Measurements from ENCODE around the gene CACNA1B.
"Not testable (repeated sequence)": the region's sequence is repeated elsewhere in the genome, so short reads cannot be mapped to it uniquely, and the experiment has no call there.

CACNA1B gene

DNA sequence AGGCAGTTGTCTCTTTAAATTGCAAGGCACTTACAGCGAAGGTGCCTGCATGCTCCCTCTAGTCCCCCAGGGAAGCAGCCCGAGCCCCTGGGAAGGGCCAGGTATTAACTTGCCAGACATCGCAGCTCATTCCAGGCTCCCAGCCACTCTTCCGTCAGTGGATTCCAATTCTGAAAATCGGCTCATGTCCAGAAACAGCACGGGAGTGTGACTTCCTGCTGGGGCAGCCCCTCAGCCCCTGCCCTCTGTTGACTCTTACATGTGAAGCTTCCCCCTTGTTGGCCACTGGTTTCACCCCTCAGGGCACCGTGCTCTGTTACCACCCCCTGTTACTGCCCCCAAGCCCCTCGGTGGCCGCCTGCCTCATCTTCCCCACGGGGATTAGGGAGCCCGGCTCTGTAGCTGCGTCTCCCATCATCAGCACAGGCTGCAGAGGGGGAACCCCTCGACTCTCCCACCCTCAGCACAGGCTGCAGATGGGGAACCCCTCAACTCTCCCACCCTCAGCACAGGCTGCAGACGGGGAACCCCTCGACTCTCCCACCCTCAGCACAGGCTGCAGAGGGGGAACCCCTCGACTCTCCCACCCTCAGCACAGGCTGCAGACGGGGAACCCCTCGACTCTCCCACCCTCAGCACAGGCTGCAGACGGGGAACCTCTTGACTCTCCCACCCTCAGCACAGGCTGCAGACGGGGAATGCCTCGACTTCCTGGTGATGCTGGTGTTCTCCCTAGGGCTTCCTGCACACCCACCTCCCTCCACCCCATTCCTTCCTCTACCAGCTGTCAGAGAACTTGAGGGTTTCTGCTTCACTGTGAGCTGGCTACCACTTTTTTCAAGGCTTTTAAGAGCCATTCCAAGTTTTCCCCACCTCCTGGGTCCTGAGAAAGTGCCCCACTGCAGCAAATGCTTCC lies 11.1 kb upstream of the CACNA1B start:
- no peak for DNase-seq (ENCODE audit: low spot score)

DNA sequence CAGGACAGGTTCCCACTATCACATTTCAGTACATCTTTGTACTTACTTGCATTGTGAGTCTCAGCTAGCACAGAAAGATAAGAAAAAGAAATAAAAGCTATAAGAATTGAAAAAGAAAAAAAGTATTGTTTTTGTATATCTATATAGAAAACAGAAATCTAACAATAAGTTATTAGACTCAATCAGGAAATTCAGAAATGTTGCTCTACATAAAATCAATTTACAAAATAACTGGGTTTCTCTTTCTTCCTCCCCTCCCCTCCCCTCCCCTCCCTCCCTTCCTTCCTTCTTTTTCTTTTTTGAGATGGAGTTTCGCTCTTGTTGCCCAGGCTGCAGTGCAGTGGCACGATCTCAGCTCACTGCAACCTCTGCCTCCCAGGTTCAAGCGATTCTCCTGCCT lies 7.2 kb upstream of the CACNA1B start:
- DNase-seq (ENCODE audit: low spot score) = no peak

DNA sequence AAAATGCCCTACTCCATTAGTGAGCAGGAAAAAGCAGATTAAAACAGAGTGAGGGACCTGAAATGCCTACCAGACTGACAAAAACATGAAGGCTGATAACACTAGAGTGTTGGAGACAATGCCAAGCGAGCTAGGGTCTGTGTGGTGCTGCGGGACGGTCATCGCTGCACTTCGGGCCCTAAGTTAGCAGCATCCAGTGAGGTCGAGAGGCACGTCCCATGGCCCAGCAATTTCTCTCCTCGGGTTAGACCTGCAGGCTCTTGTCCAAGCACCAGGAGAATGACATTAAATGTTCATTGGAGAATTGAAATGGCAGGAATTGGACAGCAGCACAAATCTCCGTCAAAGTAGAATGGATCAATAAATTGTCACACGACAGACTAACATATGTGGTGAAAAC lies 5.3 kb upstream of the CACNA1B start:
- no peak for DNase-seq (ENCODE audit: low spot score)

DNA sequence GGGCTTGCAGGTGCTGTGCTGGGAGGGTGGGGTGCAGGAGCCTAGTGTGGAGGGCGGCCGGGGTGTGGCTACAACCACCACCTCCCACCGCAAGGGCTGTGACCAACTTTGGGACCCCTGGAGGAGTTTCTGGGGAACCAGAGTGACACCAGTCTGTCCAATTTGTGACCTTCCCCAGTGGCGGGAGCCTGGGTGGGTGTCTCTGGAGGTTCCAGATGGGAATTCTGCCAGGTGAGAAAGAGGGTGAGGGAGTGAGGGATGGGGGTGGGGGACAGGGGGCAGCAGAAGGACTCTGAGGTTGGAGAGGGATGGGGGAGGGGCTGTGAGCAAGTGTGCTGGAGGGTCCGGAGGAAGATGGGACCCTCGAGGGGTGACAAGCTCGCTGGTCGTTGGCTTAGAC lies 4.2 kb upstream of the CACNA1B start:
- DNase-seq (ENCODE audit: low spot score) = no peak

DNA sequence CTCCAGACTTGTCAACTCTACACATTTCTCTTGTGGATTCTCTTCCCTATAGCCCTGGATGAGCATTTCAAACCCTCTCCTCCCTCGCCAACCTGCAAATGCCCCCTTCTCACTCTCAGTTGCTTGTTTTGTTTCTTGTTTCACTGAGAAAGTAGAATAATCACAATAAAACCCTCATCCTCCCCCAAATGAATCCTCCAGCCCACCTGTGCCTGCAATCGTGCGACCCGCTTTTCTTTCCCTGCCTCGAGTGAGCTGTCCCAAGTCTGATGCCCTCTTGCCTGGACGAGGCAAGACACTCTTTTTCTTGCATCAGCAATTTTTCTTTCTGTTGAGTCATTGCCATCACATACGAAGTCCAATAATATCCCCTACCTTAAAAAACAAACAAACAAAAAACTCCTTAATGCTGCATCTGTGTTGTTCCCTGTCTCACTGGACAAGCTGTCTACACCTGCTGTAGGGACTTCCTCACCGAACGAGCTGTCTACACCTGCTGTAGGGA lies 3.7 kb upstream of the CACNA1B start:
- DNase-seq (ENCODE audit: low spot score) = no peak

DNA sequence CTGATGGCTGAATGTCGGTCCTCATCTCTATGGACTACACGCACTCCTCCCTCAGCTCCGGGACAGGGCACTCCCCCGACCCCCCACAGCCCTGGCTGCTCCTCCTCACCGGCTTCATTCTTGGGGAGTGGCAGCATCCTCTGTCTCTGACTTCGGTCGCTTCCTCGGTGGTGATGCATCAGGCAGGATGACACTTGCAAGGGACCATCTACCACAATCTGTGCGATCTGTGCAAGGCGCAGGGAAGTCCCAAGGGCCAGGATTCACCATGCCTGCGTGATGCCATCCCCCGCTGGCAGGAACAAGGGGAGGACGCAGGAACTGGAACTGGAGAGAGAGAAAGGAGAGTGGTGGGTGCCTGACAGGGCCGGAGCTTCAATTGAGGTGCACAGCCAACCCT lies 2.2 kb upstream of the CACNA1B start:
- no peak for DNase-seq (ENCODE audit: low spot score)

DNA sequence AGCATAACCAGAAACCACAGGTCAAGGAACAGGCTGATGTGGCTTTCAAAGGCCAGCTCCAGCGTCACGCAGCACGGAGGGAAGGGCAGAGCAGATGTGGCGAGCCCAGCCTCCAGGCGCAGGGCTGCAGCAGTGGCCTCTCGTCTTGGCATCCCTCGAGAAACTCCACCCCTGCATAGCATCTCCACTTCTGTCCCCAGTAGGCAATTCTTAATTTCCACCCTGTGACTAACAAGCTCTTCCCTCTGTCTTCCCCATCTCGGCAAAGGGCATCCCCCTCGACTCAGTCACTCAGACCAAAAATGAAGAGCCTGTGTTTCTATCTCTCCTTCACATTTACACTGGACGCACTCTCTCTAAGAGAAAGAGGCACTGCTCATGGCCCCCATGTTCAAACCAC lies 1.7 kb upstream of the CACNA1B start:
- DNase-seq (ENCODE audit: low spot score) = no peak

DNA sequence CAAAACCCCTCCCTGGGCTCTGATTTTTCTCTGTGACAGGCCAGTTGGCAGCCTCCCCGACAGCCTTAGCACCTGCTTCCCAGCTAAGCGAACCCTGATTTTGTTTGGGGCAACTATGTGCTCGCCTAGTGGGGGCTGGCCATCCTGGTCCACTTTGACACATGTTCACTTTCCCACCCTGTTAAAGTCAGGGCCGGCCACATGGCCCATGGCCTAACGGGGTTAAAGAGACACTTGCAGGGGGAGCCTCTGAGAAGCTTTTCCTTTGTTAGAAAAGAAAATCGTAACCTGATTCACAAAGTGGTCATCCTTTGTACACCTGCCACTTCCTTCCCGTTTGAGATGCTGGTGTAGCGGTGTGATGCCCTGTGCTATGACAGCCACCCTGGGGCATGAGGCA lies 1.3 kb upstream of the CACNA1B start:
- no peak for DNase-seq (ENCODE audit: low spot score)

DNA sequence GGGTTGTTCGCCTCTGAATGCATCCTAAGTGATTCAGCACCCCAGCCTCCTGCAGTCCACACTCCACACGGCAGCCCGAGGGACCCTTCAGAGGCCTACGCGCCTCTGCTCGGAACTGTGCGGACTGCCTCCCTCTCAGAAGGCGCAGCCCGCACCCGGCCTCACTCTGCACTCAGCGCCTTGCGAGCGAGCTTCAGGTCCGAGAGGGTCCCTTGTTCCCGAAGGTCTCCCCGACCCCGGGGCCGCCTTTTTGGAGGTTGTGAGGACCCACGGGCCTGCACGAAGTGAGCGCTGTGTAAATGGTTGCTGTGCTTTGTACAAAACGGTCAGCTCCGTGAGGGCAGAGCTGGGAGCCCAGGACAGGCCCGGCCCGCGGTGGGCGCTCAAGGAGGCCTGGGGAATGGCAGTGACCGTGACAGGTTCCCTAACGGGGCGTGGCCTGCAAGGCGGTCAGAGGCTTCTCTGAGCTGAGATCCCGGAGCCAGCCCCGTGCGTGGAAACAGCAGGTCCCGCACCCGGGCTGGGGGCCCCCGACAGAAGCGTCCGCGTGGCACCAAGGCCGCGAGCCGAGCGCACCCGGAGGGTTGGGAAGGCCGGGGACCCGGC lies 698 bp upstream of the CACNA1B start:
- DNase-seq (ENCODE audit: low spot score) = no peak

DNA sequence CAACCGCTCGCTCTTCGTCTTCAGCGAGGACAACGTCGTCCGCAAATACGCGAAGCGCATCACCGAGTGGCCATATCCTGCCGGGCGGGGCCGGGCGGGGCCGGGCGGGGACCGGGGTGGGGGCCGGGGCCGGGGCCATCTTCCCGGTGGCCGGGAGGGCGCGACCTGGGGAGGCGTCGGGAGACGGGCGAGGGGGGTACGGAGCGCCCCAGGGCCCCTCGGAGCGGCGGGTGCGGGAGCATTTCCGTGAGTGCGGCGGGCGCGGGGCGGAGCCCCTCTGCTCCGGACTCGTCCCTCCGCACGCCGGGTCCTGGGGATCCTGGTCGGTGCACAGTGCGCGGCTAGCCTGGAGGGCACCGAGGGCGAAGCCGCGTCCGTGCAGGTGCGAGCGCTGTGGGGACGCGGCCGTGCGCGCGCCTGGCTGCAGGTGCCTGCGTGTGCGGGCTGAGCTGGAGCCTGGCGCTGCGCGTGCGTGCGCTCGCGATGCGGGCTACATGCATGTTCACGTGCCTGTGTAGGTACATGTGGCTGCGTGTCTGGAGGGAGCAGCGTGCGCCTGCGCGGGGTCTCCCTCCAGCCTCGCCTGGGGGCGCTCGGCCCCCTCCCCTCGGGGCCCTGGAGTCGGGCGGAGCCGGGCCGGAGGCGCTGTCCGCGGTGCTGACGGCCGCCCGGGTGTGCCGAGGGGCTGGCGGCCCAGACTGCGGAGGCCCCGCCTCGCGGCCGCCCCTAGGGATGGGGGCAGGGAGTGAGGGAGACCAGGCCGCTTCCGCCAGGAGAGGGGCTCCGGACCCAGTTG lies 762 bp downstream of the CACNA1B start:
- DNase-seq (ENCODE audit: low spot score) = no peak

DNA sequence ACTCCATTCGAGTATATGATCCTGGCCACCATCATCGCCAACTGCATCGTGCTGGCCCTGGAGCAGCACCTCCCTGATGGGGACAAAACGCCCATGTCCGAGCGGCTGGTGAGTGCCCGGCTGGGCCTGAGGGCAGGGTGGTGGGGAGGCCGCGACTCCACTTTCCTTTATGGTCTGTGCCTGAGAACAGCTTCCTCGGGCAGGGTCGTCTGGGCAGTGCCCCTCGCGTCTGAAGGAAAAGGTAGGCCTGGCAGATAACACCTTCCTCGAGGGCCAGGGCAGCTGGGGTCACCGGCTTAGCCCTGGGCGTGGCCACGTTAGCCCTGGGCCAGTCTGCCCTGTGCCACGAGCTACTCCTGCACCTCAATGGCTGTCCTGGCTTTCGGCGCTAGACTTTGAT lies 1.5 kb downstream of the CACNA1B start:
- DNase-seq (ENCODE audit: low spot score) = no peak

DNA sequence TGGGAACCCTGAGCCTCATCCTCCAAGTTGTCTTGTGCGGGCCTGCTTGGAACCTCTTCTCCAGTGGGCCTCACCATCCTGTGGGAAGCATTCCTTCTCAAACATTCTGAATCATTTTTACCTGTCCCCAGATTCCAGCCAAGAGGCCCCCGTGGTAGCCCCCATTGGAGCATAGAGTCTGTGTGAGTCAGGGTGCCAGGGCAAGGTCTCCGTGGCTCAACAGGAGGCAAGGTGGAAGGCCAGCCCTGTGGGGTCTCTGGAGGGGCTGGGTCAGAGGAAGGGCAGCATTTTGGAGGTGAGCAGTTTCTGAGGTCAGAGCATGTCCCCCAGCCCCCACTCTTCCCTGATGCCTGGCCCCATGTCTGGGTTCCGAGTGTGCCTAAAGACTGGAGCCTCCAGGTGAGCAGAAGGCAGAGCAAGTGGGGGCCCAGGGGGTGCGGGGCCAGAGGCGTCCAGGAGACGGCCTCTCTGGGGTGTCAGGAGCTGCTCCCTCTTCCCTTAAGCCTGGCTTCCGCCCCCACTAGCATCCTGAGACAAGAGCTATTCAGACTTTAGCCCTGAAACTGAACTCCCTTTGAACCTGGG lies 2.1 kb downstream of the CACNA1B start:
- no peak for DNase-seq (ENCODE audit: low spot score)

DNA sequence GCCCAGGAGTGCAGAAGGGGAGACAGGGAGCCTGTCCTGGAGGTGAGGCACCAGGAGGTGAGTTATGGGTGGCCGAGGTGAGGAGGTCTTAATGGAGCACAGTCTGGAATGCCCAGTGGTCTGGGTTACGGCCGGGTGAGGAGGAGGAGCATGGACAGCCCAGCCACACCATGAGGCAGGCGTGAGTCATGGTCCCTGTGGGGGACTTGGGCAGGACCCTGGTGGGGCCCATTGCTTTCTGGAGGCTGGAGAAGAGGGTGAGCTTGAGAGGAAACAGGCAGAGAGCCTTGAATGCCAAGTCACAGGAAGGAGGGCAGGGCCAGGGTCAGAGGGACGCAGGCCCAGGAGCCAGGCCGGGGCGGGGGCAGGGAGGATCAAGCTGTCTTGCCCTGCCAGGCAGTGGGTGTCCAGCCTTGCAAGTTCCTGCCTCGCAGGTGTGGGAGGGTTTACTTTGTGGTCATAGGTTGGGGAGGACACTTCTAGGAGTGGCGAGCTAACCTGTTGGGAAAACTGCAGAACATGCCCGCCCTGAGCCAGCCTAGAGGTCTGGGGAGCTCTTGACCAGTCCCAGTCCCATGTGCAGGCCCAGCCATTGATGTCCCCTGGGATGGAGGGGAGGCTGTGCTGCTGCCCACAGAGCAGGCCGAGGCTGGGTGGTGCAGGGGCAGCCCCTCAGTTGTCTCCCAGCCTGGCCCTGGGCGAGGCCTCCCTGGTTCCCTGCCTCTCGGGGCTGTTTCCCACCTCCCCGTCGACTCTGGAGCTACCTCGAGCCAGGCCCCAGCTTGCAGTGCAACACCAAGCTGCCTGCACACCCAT lies 2.8 kb downstream of the CACNA1B start:
- no peak for DNase-seq (ENCODE audit: low spot score)

DNA sequence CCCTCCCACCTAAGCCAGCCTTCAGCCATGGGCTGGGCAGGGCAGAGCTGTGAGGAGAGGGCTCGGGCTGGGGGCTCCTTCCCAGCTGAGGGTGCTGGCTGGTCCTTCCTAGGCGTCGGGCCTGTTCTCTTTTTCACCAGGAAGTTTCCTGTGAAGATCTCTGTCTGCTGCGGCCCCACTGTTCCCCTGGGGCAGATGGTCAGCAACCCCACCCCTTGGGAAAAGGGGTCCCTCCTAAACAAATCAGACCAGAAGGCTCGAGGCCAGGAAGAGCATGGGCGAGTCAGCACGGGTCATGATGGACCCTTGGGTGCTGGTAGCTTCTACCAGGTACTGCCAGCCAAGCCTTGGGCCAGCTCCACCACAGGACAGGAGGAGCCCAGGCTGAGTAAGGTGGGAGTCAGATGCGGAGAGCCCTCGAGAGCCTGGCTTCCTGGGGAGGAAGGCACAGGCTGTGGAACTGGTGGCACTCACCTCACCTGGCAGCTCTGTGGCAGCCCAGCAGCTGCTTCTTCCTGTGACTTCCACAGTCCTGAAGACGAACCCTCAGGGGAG lies 3.5 kb downstream of the CACNA1B start:
- DNase-seq (ENCODE audit: low spot score) = no peak

DNA sequence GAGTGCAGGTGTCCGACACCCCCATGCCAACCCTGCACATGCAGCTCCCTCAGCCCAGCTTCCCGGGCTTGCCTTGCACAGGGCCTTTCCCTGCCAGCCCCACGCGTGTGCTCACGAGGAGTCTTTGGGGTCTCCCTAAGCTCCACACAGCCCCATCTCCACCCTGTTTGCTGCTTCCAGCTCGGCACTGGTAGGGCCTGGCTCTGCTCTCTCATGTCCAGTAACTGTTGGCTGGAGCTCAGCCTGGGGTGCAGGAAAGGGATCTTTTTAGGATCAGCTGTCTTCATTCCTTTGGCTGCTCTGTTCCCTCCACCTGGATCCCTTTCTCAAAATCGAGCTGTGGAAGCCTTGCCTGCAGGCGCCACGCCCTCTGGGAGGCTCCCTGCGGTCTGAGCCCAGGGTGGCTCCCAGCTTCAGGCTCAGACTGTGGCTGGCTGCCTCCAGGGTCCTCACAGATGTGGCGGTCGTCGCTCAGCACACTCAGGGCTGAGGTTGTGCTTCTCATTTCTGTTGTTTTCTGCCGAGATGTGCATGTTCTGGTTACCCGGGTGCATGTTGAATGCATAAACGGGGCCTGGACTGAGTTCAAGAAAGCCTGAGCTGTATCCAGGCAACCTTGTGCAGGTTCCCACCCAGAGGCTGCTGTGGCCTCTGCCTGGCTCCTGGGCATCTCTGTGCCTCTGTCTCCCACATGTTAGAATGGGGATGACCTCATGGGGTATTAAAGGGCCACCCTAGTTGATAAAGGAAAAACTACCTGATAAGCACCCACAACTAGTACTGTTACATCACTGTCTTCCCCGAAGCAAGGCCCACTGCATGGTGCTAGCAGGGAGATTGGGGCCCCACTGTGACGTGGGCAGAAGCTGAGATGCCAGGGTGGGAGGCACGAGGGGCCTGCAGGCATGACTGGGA lies 4.3 kb downstream of the CACNA1B start:
- no peak for DNase-seq (ENCODE audit: low spot score)

DNA sequence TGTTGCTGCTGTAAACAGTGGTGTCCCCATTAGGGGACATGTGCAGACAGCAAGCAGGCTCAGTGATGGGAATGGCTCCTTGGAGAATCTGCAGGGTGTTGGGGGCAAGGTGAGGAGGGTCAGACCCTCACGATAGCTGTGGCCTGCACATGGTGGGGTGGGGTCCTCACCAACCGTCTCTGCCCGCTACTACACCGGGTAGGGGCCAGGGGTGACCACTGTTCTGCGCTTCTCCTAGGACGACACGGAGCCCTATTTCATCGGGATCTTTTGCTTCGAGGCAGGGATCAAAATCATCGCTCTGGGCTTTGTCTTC lies 4.9 kb downstream of the CACNA1B start:
- no peak for DNase-seq (ENCODE audit: low spot score)

DNA sequence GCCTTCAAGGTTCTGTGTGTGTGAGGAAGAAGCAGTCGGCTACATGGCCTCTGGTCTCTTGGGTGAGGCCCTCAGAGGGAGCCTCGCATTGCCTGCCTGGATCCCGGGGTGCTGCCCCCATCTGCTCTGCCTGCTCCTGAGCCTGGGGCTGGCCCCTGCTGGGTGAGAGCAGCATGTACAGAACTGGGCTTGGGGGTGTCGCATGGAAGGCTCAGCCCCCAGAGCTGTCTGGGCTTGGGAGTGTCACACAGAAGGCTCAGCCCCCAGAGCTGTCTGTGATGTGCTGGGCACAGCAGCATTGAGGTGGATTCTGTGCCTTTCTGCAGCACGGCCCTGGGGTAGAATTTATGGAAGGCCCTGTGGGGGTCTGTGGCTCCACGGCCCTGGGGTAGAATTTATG lies 6.4 kb downstream of the CACNA1B start:
- DNase-seq (ENCODE audit: low spot score) = not testable (repeated sequence)

DNA sequence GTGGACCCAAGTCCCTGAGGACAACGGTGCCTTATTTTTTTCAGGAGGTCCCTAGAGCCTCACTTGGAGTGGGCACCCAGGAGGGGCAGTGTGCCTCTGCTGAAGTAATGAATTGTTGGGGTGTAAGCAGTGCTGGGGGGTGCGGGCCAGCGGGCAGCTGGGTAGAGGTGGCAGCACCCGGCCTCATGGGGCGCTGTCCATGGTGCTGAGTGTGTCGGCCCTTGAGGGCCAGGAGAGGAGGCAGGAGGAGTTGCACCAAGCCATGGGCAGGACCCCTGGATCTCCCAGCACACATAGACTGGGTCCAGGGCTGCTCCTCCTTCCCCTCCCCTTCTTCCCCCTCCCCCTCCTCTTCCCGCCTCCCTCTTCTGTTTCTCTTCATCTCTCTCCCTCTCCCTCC lies 7.0 kb downstream of the CACNA1B start:
- not testable (repeated sequence) for DNase-seq (ENCODE audit: low spot score)

DNA sequence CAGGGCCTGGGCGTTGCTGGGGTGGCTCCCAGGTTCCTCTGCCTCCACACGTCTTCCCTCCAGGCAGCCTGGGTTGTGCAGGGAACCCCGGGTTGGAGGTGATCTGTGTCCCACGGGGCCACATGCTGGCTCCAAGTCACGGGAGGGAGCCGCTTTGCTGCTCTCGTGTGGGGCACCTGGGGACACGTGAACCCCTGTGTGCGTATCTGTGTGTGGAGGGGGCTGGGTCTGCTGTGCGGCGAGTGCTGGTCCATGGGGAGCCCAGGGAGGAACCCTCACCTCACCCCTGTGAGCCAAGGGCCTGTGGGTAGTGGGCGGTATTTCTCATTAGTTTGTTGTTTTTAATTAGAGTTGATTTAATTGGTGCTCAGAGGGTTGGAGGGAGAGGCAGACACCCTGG lies 7.5 kb downstream of the CACNA1B start:
- not testable (repeated sequence) for DNase-seq (ENCODE audit: low spot score)

DNA sequence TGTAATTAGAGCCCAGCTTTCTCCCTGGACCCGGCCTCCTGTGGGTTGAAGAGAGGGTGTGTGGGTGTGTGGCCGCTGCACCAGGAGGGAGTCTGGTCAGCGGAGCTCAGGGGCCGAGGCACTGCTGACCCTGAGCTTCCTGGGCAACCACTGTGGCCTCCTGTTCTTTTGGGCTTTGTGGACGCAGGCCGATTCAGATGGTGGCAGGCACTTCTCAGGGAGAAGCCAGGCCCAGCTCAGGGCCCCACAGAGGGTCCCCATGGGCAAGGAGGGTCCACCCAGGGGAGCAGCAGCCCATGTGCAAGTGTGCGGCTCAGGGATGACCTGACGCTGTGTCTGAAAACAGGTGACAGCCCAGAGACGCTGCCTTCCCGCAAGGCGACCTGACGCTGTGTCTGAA lies 11.0 kb downstream of the CACNA1B start:
- not testable (repeated sequence) for DNase-seq (ENCODE audit: low spot score)
